PC-3 (cell line): Measurements from ENCODE around the gene ABHD6. TPM values are rescaled to one million over a fixed set of nuclear protein-coding genes. Genes with fewer than 3 reads are reported as not detected.

Experiments used
- ATAC-seq: fragments of 200-7000 bp; cut with Tn5 transposase; 2 replicates; pipeline ENCODE4 v1.9.1; 2020; ENCODE audit warnings: mild to moderate bottlenecking, moderate library complexity
- BruUV-seq: library from RNA; stranded (reverse); fragments of 400-500 nt; replicated peaks from 2 replicates; lab custom pipeline; 2021; lab: Mats Ljungman, UMichigan
- CTCF ChIA-PET: fragments of 300-600 bp; sonication (Branson Sonifier 250); formaldehyde crosslinking; loops from one replicate; lab custom pipeline; 2022; ENCODE audit warnings: antibody characterized with exemption; lab: Charles Lee
- POLR2A ChIA-PET: fragments of 300-600 bp; sonication (Branson Sonifier 250); formaldehyde crosslinking; loops from one replicate; lab custom pipeline; 2022; ENCODE audit warnings: antibody characterized with exemption; ENCODE audit not compliant: unreplicated experiment; lab: Charles Lee
- DNase-seq: peaks from one replicate; pipeline ENCODE4 v3.0.0-alpha.2; 2015
- H2AFZ ChIP-seq: fragments of 300-600 bp; sonication (generic); 2 replicates; pipeline ENCODE4 v1.6.0; 2016; ENCODE audit warnings: antibody characterized with exemption, low read length
- H3F3A ChIP-seq: fragments of 300-600 bp; sonication (generic); one replicate; pipeline ENCODE4 v1.6.0; 2017; ENCODE audit warnings: antibody characterized with exemption, low read length, control low read depth, mild to moderate bottlenecking; ENCODE audit not compliant: unreplicated experiment
- H3K27ac ChIP-seq: fragments of 300-600 bp; sonication (generic); 2 replicates; pipeline ENCODE4 v1.5.1; 2016; ENCODE audit warnings: mild to moderate bottlenecking, low read length
- H3K27me3 ChIP-seq: fragments of 300-600 bp; sonication (generic); 2 replicates; pipeline ENCODE4 v1.6.1; 2016; ENCODE audit warnings: low read length, mixed read lengths
- H3K36me3 ChIP-seq: fragments of 300-600 bp; sonication (generic); 2 replicates; pipeline ENCODE4 v1.6.1; 2016; ENCODE audit warnings: low read depth, mixed run types, low read length, mixed read lengths
- H3K4me1 ChIP-seq: fragments of 300-600 bp; sonication (generic); 2 replicates; pipeline ENCODE4 v1.5.1; 2016; ENCODE audit warnings: low read length; ENCODE audit not compliant: insufficient read depth
- H3K4me2 ChIP-seq: fragments of 300-600 bp; sonication (generic); 2 replicates; pipeline ENCODE4 v1.6.0; 2016; ENCODE audit warnings: low read length
- H3K4me3 ChIP-seq: fragments of 300-600 bp; sonication (generic); 2 replicates; pipeline ENCODE4 v1.5.1; 2016; ENCODE audit warnings: mild to moderate bottlenecking, low read length, mixed read lengths
- H3K79me2 ChIP-seq: fragments of 300-600 bp; sonication (generic); 2 replicates; pipeline ENCODE4 v1.6.1; 2017; ENCODE audit warnings: low read length, mixed read lengths
- H3K9ac ChIP-seq: fragments of 300-600 bp; sonication (generic); 2 replicates; pipeline ENCODE4 v1.6.0; 2016; ENCODE audit warnings: mild to moderate bottlenecking, low read length
- H3K9me2 ChIP-seq: fragments of 300-600 bp; sonication (generic); replicated peaks from 2 replicates; pipeline ENCODE4 v1.6.1; 2016; ENCODE audit warnings: mixed run types, low read length, mixed read lengths
- H3K9me3 ChIP-seq: fragments of 300-600 bp; sonication (generic); 2 replicates; pipeline ENCODE4 v1.6.1; 2016; ENCODE audit warnings: low read length, mixed read lengths
- H4K20me1 ChIP-seq: fragments of 300-600 bp; sonication (generic); 2 replicates; pipeline ENCODE4 v1.6.1; 2016; ENCODE audit warnings: low read length, mixed read lengths
- CTCF ChIP-seq: fragments of 300-600 bp; sonication (generic); conservative IDR thresholded peaks from 2 replicates; pipeline ENCODE4 v1.5.1; 2017; ENCODE audit warnings: antibody characterized with exemption, low read depth, mild to moderate bottlenecking, low read length
- EZH2 ChIP-seq: fragments of 300-600 bp; sonication (generic); IDR thresholded peaks from one replicate; pipeline ENCODE4 v1.6.1; 2017; ENCODE audit warnings: antibody characterized with exemption, mild to moderate bottlenecking, low read length; ENCODE audit not compliant: unreplicated experiment
- EZH2phosphoT487 ChIP-seq: fragments of 300-600 bp; sonication (generic); IDR thresholded peaks from 2 replicates; pipeline ENCODE4 v1.6.1; 2018; ENCODE audit warnings: mild to moderate bottlenecking, antibody characterized with exemption, low read length, borderline replicate concordance
- intact Hi-C: fragments of 100-400 bp; cut with micrococcal nuclease; formaldehyde crosslinking; loops from 2 replicates; pipeline ENCODE4 v1.9.0; 2023
- total RNA-seq: library from RNA; depleted of rRNA; stranded (reverse); fragments of >200 nt; gene quantifications from 2 replicates; pipeline ENCODE4 v1.2.3, GENCODE V29; 2014

The ABHD6 gene
- total RNA-seq, 1 experiment from 2014 or later = 13.4 TPM

GRCh38 chr3:58205981-58206380 lies 31.6 kb upstream of the ABHD6 start:
- no peak for ATAC-seq
- Histone ChIP-seq H3K9me2 (no peaks in the 10 kb centered on the region), H3K79me2 (no peaks in the 10 kb centered on the region), H3K4me2 (peak overlapping the region; percentile 66), H3K9me3 (no peaks in the 10 kb centered on the region), H2AFZ (0 out of 2 replicates have a peak overlapping the region, but pooled peaks have one; percentile 46), H3K4me3 (no peak overlapping the region), H3K4me1 (peaks cover 23% of the 10 kb centered on the region), H3K27me3 (no peaks in the 10 kb centered on the region), H3K36me3 (no peaks in the 10 kb centered on the region), H3K9ac (peak overlapping the region; percentile 74), H3K27ac (peak overlapping the region; percentile 93), H3F3A (no peaks in the 10 kb centered on the region), H4K20me1 (no peaks in the 10 kb centered on the region)
- no TSS peak for BruUV-seq
- CTCF ChIA-PET = no interaction called here
- intact Hi-C loops = no loop called here
- POLR2A ChIA-PET = no interaction called here
- no peak for DNase-seq
- TF ChIP-seq CTCF (no peak), EZH2phosphoT487 (no peak)

DNA sequence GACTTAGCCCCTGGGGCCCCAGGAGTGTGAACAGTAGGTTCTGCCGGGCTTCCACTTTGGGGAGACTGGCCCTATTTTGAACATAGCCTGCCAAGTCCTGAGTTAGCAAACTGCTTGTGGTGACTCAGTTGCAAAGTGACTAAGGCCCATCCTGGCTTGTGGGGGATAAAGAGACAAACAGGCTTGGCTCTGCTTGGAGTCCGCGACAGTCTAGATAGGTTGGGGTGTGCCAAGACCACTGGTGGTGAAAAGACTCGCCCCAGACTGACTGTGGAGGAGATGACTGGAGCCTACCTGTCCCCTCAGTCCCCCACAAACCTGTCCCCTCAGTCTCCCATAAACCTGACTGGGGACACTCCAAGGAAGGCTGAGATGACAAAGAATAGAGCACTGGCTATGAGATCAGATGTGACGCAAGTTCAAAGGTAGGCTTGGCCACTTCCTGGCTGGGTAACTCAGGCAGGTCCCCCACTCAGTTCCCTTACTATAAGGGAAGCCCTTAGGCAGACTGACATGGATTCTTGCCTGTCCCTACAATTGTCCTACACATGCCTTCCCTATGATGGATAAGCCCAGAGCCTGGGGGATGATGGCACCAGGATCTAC lies 31.1 kb upstream of the ABHD6 start:
- peak overlapping the region; percentile 74 for H3K9ac ChIP-seq
- no peaks in the 10 kb centered on the region for H3K27me3 ChIP-seq
- no peaks in the 10 kb centered on the region for H3K9me2 ChIP-seq
- peaks cover 23% of the 10 kb centered on the region for H3K4me1 ChIP-seq
- H3K4me3 ChIP-seq = no peak overlapping the region
- H3K9me3 ChIP-seq = no peaks in the 10 kb centered on the region
- peak overlapping the region; percentile 93 for H3K27ac ChIP-seq
- peak; percentile 88 for DNase-seq
- H4K20me1 ChIP-seq = no peaks in the 10 kb centered on the region
- peak overlapping the region; percentile 46; the same call in 1 of the 2 replicates for H2AFZ ChIP-seq
- peak; percentile 87 for ATAC-seq
- intact Hi-C loops = no loop called here
- H3K79me2 ChIP-seq = no peaks in the 10 kb centered on the region
- POLR2A ChIA-PET = no interaction called here
- CTCF ChIA-PET = no interaction called here
- no peaks in the 10 kb centered on the region for H3K36me3 ChIP-seq
- no peaks in the 10 kb centered on the region for H3F3A ChIP-seq
- no peak for TF ChIP-seq EZH2phosphoT487
- TF ChIP-seq EZH2 = no peak
- no peak for TF ChIP-seq CTCF
- BruUV-seq = no TSS peak
- peak overlapping the region; percentile 66 for H3K4me2 ChIP-seq

- Histone ChIP-seq H3K4me3 (no peak overlapping the region), H3K9me2 (no peaks in the 10 kb centered on the region), H4K20me1 (no peaks in the 10 kb centered on the region), H3K27me3 (no peaks in the 10 kb centered on the region), H3K4me1 (peaks cover 23% of the 10 kb centered on the region), H3K36me3 (no peaks in the 10 kb centered on the region), H2AFZ (no peak overlapping the region), H3K9ac (peak overlapping the region; percentile 69; the same call in 1 of the 2 replicates), H3K9me3 (no peaks in the 10 kb centered on the region), H3F3A (no peaks in the 10 kb centered on the region), H3K4me2 (no peak overlapping the region), H3K27ac (peak overlapping the region; percentile 93), H3K79me2 (no peaks in the 10 kb centered on the region)
- no peak for TF ChIP-seq CTCF
- no peak for TF ChIP-seq EZH2phosphoT487
- TF ChIP-seq EZH2 = no peak
- ChIA-PET CTCF (interaction anchor here (1.1 kb wide), 1 partner anchor 98 kb away, joined by 3 read pairs; the partner anchor contains the start of genes HTD2 and RPP14), POLR2A (no interaction called here)
- DNase-seq (no peak), ATAC-seq (no peak)
- BruUV-seq = no TSS peak
- intact Hi-C loops = no loop called here
These were observed 29.6 kb upstream of the ABHD6 start for GRCh38 chr3:58207954-58208353.
